CD14-positive monocyte (primary cell): ENCODE measurements around the gene DNAJC7. TPM values are rescaled to one million over a fixed set of nuclear protein-coding genes. Genes with fewer than 3 reads are reported as not detected.
A peak's percentile ranks its signal among the peaks of the same experiment; 100 is the strongest.
"Not testable (repeated sequence)": the region's sequence is repeated elsewhere in the genome, so short reads cannot be mapped to it uniquely, and the experiment has no call there.

Experiments used
- DNase-seq, 3 donors: peaks; one replicate each; pipeline ENCODE4 v3.0.0-alpha.2; 2011 to 2022
- H2AFZ ChIP-seq: 2 replicates; pipeline ENCODE4 v1.6.0; 2012; ENCODE audit warnings: mild to moderate bottlenecking, low read depth, low read length, inconsistent platforms; ENCODE audit not compliant: insufficient read depth, poor library complexity, severe bottlenecking
- H3K27ac ChIP-seq, 2 donors: 1 replicate in 1 of 2; 2 replicates in 1 of 2; pipeline ENCODE4 v1.5.1; 2012 to 2013; ENCODE audit warnings: low read length in 2 of 2, control low read depth in 1 of 2, inconsistent platforms in 1 of 2, low read depth in 1 of 2, mild to moderate bottlenecking in 1 of 2
- H3K27me3 ChIP-seq, 2 donors: one replicate each; pipeline versions ENCODE4 v1.6.0 to v1.6.1; 2011 to 2013; ENCODE audit warnings: low read length in 2 of 2; ENCODE audit not compliant: control insufficient read depth in 2 of 2, insufficient read depth in 2 of 2
- H3K36me3 ChIP-seq, 2 donors: replicated peaks in 1 of 2; 1 replicate in 1 of 2; 2 replicates in 1 of 2; pipeline versions ENCODE4 v1.5.1 to v1.6.1; 2012 to 2013; ENCODE audit warnings: low read length in 2 of 2, control low read depth in 1 of 2, inconsistent platforms in 1 of 2, mild to moderate bottlenecking in 1 of 2; ENCODE audit not compliant: insufficient read depth in 2 of 2, control insufficient read depth in 1 of 2
- H3K4me1 ChIP-seq, 2 donors: 1 replicate in 1 of 2; 2 replicates in 1 of 2; pipeline versions ENCODE4 v1.5.1 to v1.6.1; 2012 to 2013; ENCODE audit warnings: low read length in 2 of 2, control low read depth in 1 of 2, inconsistent platforms in 1 of 2, mild to moderate bottlenecking in 1 of 2, moderate library complexity in 1 of 2; ENCODE audit not compliant: insufficient read depth in 2 of 2, control insufficient read depth in 1 of 2
- H3K4me2 ChIP-seq: replicated peaks from 2 replicates; pipeline ENCODE3; 2012; ENCODE audit warnings: low read length, moderate library complexity, mild to moderate bottlenecking; ENCODE audit not compliant: poor library complexity, severe bottlenecking; ENCODE audit errors: extremely low read depth
- H3K4me3 ChIP-seq, 3 experiments: fragments of 200-600 bp in 1 of 3; sonication (generic) in 1 of 3; replicated peaks in 1 of 3; 1 replicate in 2 of 3; 2 replicates in 1 of 3; pipeline ENCODE4 v1.5.1; 2011 to 2013; ENCODE audit warnings: low read length in 3 of 3, mild to moderate bottlenecking in 3 of 3, control low read depth in 2 of 3, low read depth in 2 of 3, inconsistent platforms in 1 of 3, moderate library complexity in 1 of 3
- H3K79me2 ChIP-seq: 2 replicates; pipeline ENCODE4 v1.6.0; 2012; ENCODE audit warnings: mild to moderate bottlenecking, control low read depth, inconsistent platforms, low read length, moderate library complexity; ENCODE audit not compliant: insufficient read depth
- H3K9ac ChIP-seq: 2 replicates; pipeline ENCODE4 v1.6.0; 2017; ENCODE audit warnings: low read length, mild to moderate bottlenecking; ENCODE audit not compliant: insufficient read depth, poor library complexity, severe bottlenecking
- H3K9me3 ChIP-seq, 2 donors: replicated peaks in 1 of 2; 1 replicate in 1 of 2; 2 replicates in 1 of 2; pipeline versions ENCODE4 v1.5.1 to v1.6.1; 2012 to 2013; ENCODE audit warnings: low read length in 2 of 2, control low read depth in 1 of 2; ENCODE audit not compliant: control insufficient read depth in 1 of 2, insufficient read depth in 1 of 2
- H4K20me1 ChIP-seq: 2 replicates; pipeline ENCODE4 v1.6.0; 2012; ENCODE audit warnings: mild to moderate bottlenecking, low read length, control low read depth, moderate library complexity; ENCODE audit not compliant: insufficient read depth
- H3K27ac Mint-ChIP-seq, 7 donors: one replicate each; pipeline ENCODE4 v1.8.0; 2020; ENCODE audit warnings: mild to moderate bottlenecking in 7 of 7, mixed read lengths in 7 of 7, moderate library complexity in 6 of 7, inconsistent platforms in 2 of 7
- H3K27me3 Mint-ChIP-seq, 3 donors: one replicate each; pipeline ENCODE4 v1.8.0; 2021 to 2022; ENCODE audit warnings: low read depth in 3 of 3, mild to moderate bottlenecking in 3 of 3, mixed read lengths in 3 of 3, moderate library complexity in 3 of 3, inconsistent platforms in 1 of 3
- H3K36me3 Mint-ChIP-seq, 2 donors: one replicate each; pipeline ENCODE4 v1.8.0; 2020; ENCODE audit warnings: mixed read lengths in 2 of 2, inconsistent platforms in 1 of 2, mild to moderate bottlenecking in 1 of 2
- H3K4me1 Mint-ChIP-seq: one replicate; pipeline ENCODE4 v1.8.0; 2020; ENCODE audit warnings: mild to moderate bottlenecking, mixed read lengths
- H3K4me3 Mint-ChIP-seq, 2 donors: one replicate each; pipeline ENCODE4 v1.8.0; 2020; ENCODE audit warnings: mild to moderate bottlenecking in 2 of 2, mixed read lengths in 2 of 2, moderate library complexity in 1 of 2
- H3K9me3 Mint-ChIP-seq, 7 donors: one replicate each; pipeline ENCODE4 v1.8.0; 2020 to 2022; ENCODE audit warnings: mixed read lengths in 7 of 7, mild to moderate bottlenecking in 6 of 7, moderate library complexity in 6 of 7, inconsistent platforms in 2 of 7
- WGBS: methylation state at CpG from one replicate; pipeline ENCODE4 v1.1.5; 2013; ENCODE audit warnings: missing lambda C conversion rate; ENCODE audit not compliant: insufficient coverage; 5-methylcytosine and 5-hydroxymethylcytosine counted together
- intact Hi-C, 2 donors: fragments of 100-400 bp; cut with micrococcal nuclease; formaldehyde crosslinking; loops; one replicate each; pipeline versions ENCODE4 v1.15.0 to v1.15.1; 2023
- polyA plus RNA-seq, 3 donors: library from polyadenylated mRNA; depleted of rRNA in 1 of 3; unstranded in 2 of 3; stranded (reverse) in 1 of 3; fragments of 300-500 nt in 2 of 3; fragments of >200 nt in 1 of 3; fragmentation: Illumina TruSeq in 2 of 3; gene quantifications; 1 replicate in 2 of 3; 2 replicates in 1 of 3; pipeline ENCODE4 v1.2.3, GENCODE V29; 2012 to 2021
- TF ChIP-seq, protein P1 (sequence below): fragments of 200-600 bp; IDR thresholded peaks from one replicate; pipeline ENCODE4 v1.8.0; 2022; ENCODE audit warnings: antibody characterized with exemption, mild to moderate bottlenecking

DNAJC7 gene
- polyA plus RNA-seq, 3 donors: 29.1 to 79.7 (median 59.6) TPM

DNA sequence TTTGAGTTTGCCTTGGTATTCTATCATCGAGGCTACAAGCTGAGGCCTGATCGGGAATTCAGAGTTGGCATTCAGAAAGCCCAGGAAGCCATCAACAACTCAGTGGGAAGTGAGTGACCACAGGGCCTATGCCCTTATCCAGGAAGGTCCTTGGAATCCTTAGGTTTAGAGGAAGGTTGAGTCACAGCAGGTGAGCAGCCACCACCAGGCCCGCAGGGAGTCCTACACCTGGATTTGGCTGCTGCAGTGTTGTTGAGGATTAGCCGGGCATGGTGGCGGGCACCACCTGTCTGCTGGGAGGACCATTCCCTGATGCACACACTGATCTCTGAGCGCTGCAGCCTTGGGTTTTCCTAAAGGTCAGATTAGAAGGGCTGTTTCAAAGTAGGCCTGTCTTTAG lies 81.6 kb downstream of the DNAJC7 start:
- Histone ChIP-seq H3K9me3 (no peaks in the 10 kb centered on the region), H3K79me2 (no peaks in the 10 kb centered on the region), H3K4me2 (no peak overlapping the region), H4K20me1 (no peaks in the 10 kb centered on the region), H3K27ac (no peak overlapping the region), H3K4me1 (peaks cover 31 to 32% of the 10 kb centered on the region in 2 donors), H3K4me3 (no peak overlapping the region), H3K9ac (no peak overlapping the region), H3K36me3 (no peaks in the 10 kb centered on the region), H2AFZ (no peak overlapping the region), H3K27me3 (no peaks in the 10 kb centered on the region)
- H3K36me3 Mint-ChIP-seq: no peaks in the 10 kb centered on the region
- no peaks in the 10 kb centered on the region for H3K9me3 Mint-ChIP-seq
- 97% methylated on average over 6 of the region's 6 CpGs for WGBS
- intact Hi-C loops: loop anchor here in 1 of 2 donors (5.0 kb wide), 1 partner anchor 37 kb away; no protein-coding TSS in a partner anchor
- H3K27ac Mint-ChIP-seq: no peak overlapping the region
- peaks cover 2% of the 10 kb centered on the region in 3 donors for H3K27me3 Mint-ChIP-seq
- DNase-seq: no peak
- peaks cover 25% of the 10 kb centered on the region for H3K4me1 Mint-ChIP-seq
- TF ChIP-seq, protein P1, sequence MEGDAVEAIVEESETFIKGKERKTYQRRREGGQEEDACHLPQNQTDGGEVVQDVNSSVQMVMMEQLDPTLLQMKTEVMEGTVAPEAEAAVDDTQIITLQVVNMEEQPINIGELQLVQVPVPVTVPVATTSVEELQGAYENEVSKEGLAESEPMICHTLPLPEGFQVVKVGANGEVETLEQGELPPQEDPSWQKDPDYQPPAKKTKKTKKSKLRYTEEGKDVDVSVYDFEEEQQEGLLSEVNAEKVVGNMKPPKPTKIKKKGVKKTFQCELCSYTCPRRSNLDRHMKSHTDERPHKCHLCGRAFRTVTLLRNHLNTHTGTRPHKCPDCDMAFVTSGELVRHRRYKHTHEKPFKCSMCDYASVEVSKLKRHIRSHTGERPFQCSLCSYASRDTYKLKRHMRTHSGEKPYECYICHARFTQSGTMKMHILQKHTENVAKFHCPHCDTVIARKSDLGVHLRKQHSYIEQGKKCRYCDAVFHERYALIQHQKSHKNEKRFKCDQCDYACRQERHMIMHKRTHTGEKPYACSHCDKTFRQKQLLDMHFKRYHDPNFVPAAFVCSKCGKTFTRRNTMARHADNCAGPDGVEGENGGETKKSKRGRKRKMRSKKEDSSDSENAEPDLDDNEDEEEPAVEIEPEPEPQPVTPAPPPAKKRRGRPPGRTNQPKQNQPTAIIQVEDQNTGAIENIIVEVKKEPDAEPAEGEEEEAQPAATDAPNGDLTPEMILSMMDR: no peak
- no peak overlapping the region for H3K4me3 Mint-ChIP-seq

DNA sequence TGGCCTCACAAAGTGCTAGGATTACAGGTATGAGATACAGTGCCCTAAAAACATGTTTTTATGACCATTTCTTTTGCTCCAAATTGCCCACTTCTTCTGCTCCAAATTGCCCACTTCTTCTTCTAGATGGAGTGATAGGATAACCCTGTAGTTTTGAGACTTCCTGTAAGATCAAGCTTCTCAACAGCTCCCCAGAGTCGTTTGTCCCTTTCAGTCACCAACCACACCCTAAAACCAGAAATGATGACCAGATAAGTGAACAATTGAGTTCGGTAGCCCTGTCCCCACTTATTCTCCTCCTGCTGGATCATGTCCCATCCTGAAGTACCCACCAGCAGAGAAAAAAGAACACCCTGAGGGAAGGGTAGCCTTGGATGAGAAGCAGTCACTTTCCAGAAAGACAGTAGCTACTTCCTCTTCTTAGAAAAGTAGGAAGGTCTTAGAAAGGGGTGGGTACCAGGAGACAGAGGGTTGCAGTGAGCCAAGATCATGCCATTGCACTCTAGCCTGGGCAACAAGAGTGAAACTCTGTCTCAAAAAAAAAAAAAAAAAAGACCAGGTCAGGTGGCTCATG lies 84.3 kb downstream of the DNAJC7 start:
- peak; percentile 59 to 67 (median 60) for DNase-seq
- Histone ChIP-seq H3K27me3 (no peaks in the 10 kb centered on the region), H3K4me3 (peak overlapping the region in 1 of 3 experiments; percentile 60), H3K4me1 (peaks cover 37 to 46% of the 10 kb centered on the region in 2 donors), H3K27ac (peak overlapping the region; percentile 24 to 91), H4K20me1 (no peaks in the 10 kb centered on the region), H3K36me3 (no peaks in the 10 kb centered on the region), H2AFZ (peak overlapping the region; percentile 80), H3K4me2 (peak overlapping the region; percentile 67), H3K9ac (peak overlapping the region; percentile 6), H3K9me3 (no peaks in the 10 kb centered on the region), H3K79me2 (no peaks in the 10 kb centered on the region)
- WGBS: 20% methylated on average over 1 of the region's 2 CpGs
- H3K4me3 Mint-ChIP-seq: peak overlapping the region; percentile 58 to 75
- intact Hi-C loops: no loop called here
- peak overlapping the region; percentile 89 to 97 (median 93) for H3K27ac Mint-ChIP-seq
- peaks cover 41% of the 10 kb centered on the region for H3K4me1 Mint-ChIP-seq
- no peaks in the 10 kb centered on the region for H3K36me3 Mint-ChIP-seq
- no peaks in the 10 kb centered on the region for H3K9me3 Mint-ChIP-seq
- peaks cover 0 to 2% (median 2%) of the 10 kb centered on the region in 3 donors for H3K27me3 Mint-ChIP-seq
- TF ChIP-seq, protein P1: no peak

DNA sequence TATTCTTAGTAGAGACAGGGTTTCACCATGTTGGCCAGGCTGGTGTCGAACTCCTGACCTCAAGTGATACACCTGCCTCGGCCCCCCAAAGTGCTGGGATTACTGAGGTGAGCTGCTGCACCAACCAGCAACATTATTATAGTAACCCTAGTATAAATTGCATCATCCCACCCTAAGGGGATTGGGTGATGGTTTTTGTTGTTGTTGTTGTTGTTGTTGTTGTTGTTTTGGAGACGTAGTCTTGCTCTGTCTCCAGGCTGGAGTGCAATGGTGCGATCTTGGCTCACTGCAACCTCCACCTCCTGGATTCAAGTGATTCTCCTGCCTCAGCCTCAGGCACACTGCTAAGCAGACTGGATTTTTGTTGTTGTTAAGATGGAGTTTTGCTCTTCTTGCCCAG lies 85.5 kb downstream of the DNAJC7 start:
- H3K4me3 ChIP-seq, H3K4me2 ChIP-seq, H3K4me3 Mint-ChIP-seq, H3K9me3 Mint-ChIP-seq, H3K36me3 Mint-ChIP-seq, H3K27me3 ChIP-seq, H3K9ac ChIP-seq, H3K9me3 ChIP-seq, H4K20me1 ChIP-seq, H3K36me3 ChIP-seq, H3K27me3 Mint-ChIP-seq, H3K79me2 ChIP-seq, H2AFZ ChIP-seq, DNase-seq, intact Hi-C loops: not testable (repeated sequence)
- Mint-ChIP-seq H3K27ac (peak overlapping the region in 6 of 7 donors; percentile 76 to 97 (median 89)), H3K4me1 (peaks cover 41% of the 10 kb centered on the region)
- Histone ChIP-seq H3K4me1 (peaks cover 37 to 46% of the 10 kb centered on the region in 2 donors), H3K27ac (peak overlapping the region in 1 of 2 donors; percentile 91)
- no CpG with 5 or more reads among the region's 4 CpGs for WGBS
